Hepatocyte (in vitro differentiated cells): Measurements from ENCODE around the gene TTC5. TPM values are rescaled to one million over a fixed set of nuclear protein-coding genes. Genes with fewer than 3 reads are reported as not detected.
"Not testable (repeated sequence)": the region's sequence is repeated elsewhere in the genome, so short reads cannot be mapped to it uniquely, and the experiment has no call there.

Source experiments
- DNase-seq: peaks from one replicate; pipeline ENCODE4 v3.0.0-alpha.2; 2016; ENCODE audit warnings: low spot score
- H2AFZ ChIP-seq: fragments of 200-600 bp; sonication (generic); 2 replicates; pipeline ENCODE4 v1.6.0; 2016; ENCODE audit warnings: antibody characterized with exemption, mild to moderate bottlenecking
- H3K27ac ChIP-seq: fragments of 200-600 bp; sonication (generic); 2 replicates; pipeline ENCODE4 v1.5.1; 2016; ENCODE audit warnings: mild to moderate bottlenecking
- H3K27me3 ChIP-seq: fragments of 200-600 bp; sonication (generic); 2 replicates; pipeline ENCODE4 v1.6.1; 2016
- H3K36me3 ChIP-seq: fragments of 200-600 bp; sonication (generic); replicated peaks from 2 replicates; pipeline ENCODE4 v1.5.1; 2016; ENCODE audit warnings: low read depth; ENCODE audit not compliant: insufficient read depth
- H3K4me1 ChIP-seq: fragments of 200-600 bp; sonication (generic); 2 replicates; pipeline ENCODE4 v1.5.1; 2016; ENCODE audit warnings: mild to moderate bottlenecking, moderate library complexity; ENCODE audit not compliant: insufficient read depth
- H3K4me2 ChIP-seq: fragments of 200-600 bp; sonication (generic); 2 replicates; pipeline ENCODE4 v1.6.0; 2016
- H3K4me3 ChIP-seq: fragments of 200-600 bp; sonication (generic); 2 replicates; pipeline ENCODE4 v1.5.1; 2016; ENCODE audit warnings: mild to moderate bottlenecking
- H3K79me2 ChIP-seq: fragments of 200-600 bp; sonication (generic); 2 replicates; pipeline ENCODE4 v1.6.0; 2017; ENCODE audit warnings: mild to moderate bottlenecking
- H3K9me2 ChIP-seq: fragments of 200-600 bp; sonication (generic); replicated peaks from 2 replicates; pipeline ENCODE4 v1.6.0; 2017; ENCODE audit warnings: mild to moderate bottlenecking; ENCODE audit not compliant: insufficient read depth
- H3K9me3 ChIP-seq: fragments of 200-600 bp; sonication (generic); 2 replicates; pipeline ENCODE4 v1.5.1; 2016; ENCODE audit warnings: low read depth, mild to moderate bottlenecking
- H4K20me1 ChIP-seq: fragments of 200-600 bp; sonication (generic); 2 replicates; pipeline ENCODE4 v1.6.0; 2016; ENCODE audit warnings: mild to moderate bottlenecking; ENCODE audit not compliant: insufficient read depth, poor library complexity, severe bottlenecking
- CTCF ChIP-seq: fragments of 200-600 bp; sonication (generic); IDR thresholded peaks from 2 replicates; pipeline ENCODE4 v1.5.1; 2016; ENCODE audit warnings: antibody characterized with exemption, mild to moderate bottlenecking; ENCODE audit not compliant: poor library complexity
- EZH2 ChIP-seq: fragments of 200-600 bp; sonication (generic); IDR thresholded peaks from 2 replicates; pipeline ENCODE4 v1.6.1; 2016; ENCODE audit warnings: antibody characterized with exemption, mild to moderate bottlenecking, borderline replicate concordance
- EZH2phosphoT487 ChIP-seq: fragments of 200-600 bp; sonication (generic); IDR thresholded peaks from one replicate; pipeline ENCODE4 v1.6.1; 2018; ENCODE audit warnings: antibody characterized with exemption, mild to moderate bottlenecking, low read depth, moderate library complexity; ENCODE audit not compliant: unreplicated experiment, severe bottlenecking
- WGBS: methylation state at CpG from one replicate; pipeline ENCODE4 v1.1.6; 2016; ENCODE audit warnings: low lambda C conversion rate; ENCODE audit errors: missing lambda C conversion rate; 5-methylcytosine and 5-hydroxymethylcytosine counted together
- polyA plus RNA-seq: library from polyadenylated mRNA; unstranded; fragments of >200 nt; fragmentation: Nextera tagmentation; extraction: Ambion mirVana; gene quantifications from 2 replicates; pipeline ENCODE4 v1.2.1, GENCODE V29; 2016
- total RNA-seq: library from RNA; depleted of rRNA; stranded (reverse); fragments of >200 nt; gene quantifications from 2 replicates; pipeline ENCODE4 v1.2.3, GENCODE V29; 2014

The TTC5 gene
- total and polyA plus RNA-seq, 2 experiments from 2014 or later = 10.8 to 17.4 TPM

GRCh38 chr14:20294636-20295035 lies 11.1 kb downstream of the TTC5 start:
- Histone ChIP-seq H3K4me2 (no peak overlapping the region), H3K4me1 (no peaks in the 10 kb centered on the region), H4K20me1 (no peaks in the 10 kb centered on the region), H3K36me3 (no peaks in the 10 kb centered on the region), H3K27me3 (no peaks in the 10 kb centered on the region), H3K4me3 (no peak overlapping the region), H3K9me3 (no peaks in the 10 kb centered on the region), H3K9me2 (no peaks in the 10 kb centered on the region), H2AFZ (no peak overlapping the region), H3K79me2 (no peaks in the 10 kb centered on the region), H3K27ac (no peak overlapping the region)
- 100% methylated on average over 2 of the region's 2 CpGs for WGBS
- TF ChIP-seq EZH2phosphoT487 (no peak), EZH2 (no peak), CTCF (no peak)
- no peak for DNase-seq

GRCh38 chr14:20281998-20282397 lies 23.8 kb downstream of the TTC5 start:
- not testable (repeated sequence) for H3K36me3 ChIP-seq, H3K27me3 ChIP-seq, H3K4me3 ChIP-seq, H4K20me1 ChIP-seq, DNase-seq, H3K9me3 ChIP-seq, H3K79me2 ChIP-seq, H2AFZ ChIP-seq, H3K9me2 ChIP-seq, H3K4me2 ChIP-seq, H3K27ac ChIP-seq, H3K4me1 ChIP-seq
- 100% methylated on average over 1 of the region's 1 CpG for WGBS

GRCh38 chr14:20280265-20280664 lies 25.5 kb downstream of the TTC5 start:
- not testable (repeated sequence) for H3K4me1 ChIP-seq, DNase-seq, H2AFZ ChIP-seq, H3K27ac ChIP-seq, H4K20me1 ChIP-seq, H3K79me2 ChIP-seq, H3K9me2 ChIP-seq, H3K9me3 ChIP-seq, H3K27me3 ChIP-seq, H3K4me2 ChIP-seq, H3K4me3 ChIP-seq, H3K36me3 ChIP-seq
- WGBS = 92% methylated on average over 7 of the region's 7 CpGs

- H3K9me2 ChIP-seq = no peaks in the 10 kb centered on the region
- H3K4me2 ChIP-seq = no peak overlapping the region
- no peaks in the 10 kb centered on the region for H3K79me2 ChIP-seq
- no peak overlapping the region for H2AFZ ChIP-seq
- H4K20me1 ChIP-seq = no peaks in the 10 kb centered on the region
- H3K9me3 ChIP-seq = no peaks in the 10 kb centered on the region
- no peaks in the 10 kb centered on the region for H3K36me3 ChIP-seq
- no peak overlapping the region for H3K27ac ChIP-seq
- no peaks in the 10 kb centered on the region for H3K4me1 ChIP-seq
- H3K27me3 ChIP-seq = no peaks in the 10 kb centered on the region
- H3K4me3 ChIP-seq = no peak overlapping the region
- DNase-seq = peak; percentile 10
- TF ChIP-seq EZH2phosphoT487 (no peak), CTCF (no peak), EZH2 (no peak)
- 83% methylated on average over 1 of the region's 1 CpG for WGBS
Measured at GRCh38 chr14:20278414-20278813, 27.3 kb downstream of the TTC5 start.

GRCh38 chr14:20277409-20277808 lies 28.3 kb downstream of the TTC5 start:
- Histone ChIP-seq H2AFZ (no peak overlapping the region), H3K36me3 (no peaks in the 10 kb centered on the region), H3K27ac (no peak overlapping the region), H4K20me1 (no peaks in the 10 kb centered on the region), H3K9me2 (no peaks in the 10 kb centered on the region), H3K79me2 (no peaks in the 10 kb centered on the region), H3K9me3 (no peaks in the 10 kb centered on the region), H3K4me2 (no peak overlapping the region), H3K4me1 (no peaks in the 10 kb centered on the region), H3K4me3 (no peak overlapping the region), H3K27me3 (no peaks in the 10 kb centered on the region)
- no peak for TF ChIP-seq EZH2phosphoT487
- TF ChIP-seq EZH2 = no peak
- TF ChIP-seq CTCF = no peak
- 98% methylated on average over 2 of the region's 2 CpGs for WGBS
- no peak for DNase-seq
